CD4-positive, alpha-beta T cell (primary cell): ENCODE data around the gene ARHGAP33. TPM values are rescaled to one million over a fixed set of nuclear protein-coding genes. Genes with fewer than 3 reads are reported as not detected.

Experiments
- ATAC-seq: fragments of 200-7000 bp; cut with Tn5 transposase; one replicate; pipeline ENCODE4 v1.10.0; 2022; ENCODE audit warnings: mild to moderate bottlenecking; ENCODE audit not compliant: poor library complexity
- CTCF ChIA-PET: fragments of 350-600 bp; sonication (Branson Sonifier 250); formaldehyde crosslinking; loops from one replicate; lab custom pipeline; 2021; ENCODE audit warnings: antibody characterized with exemption, inconsistent platforms; lab: Charles Lee
- POLR2A ChIA-PET: fragments of 350-600 bp; sonication (Branson Sonifier 250); formaldehyde crosslinking; loops from one replicate; lab custom pipeline; 2021; ENCODE audit warnings: antibody characterized with exemption, inconsistent platforms; lab: Charles Lee
- DNase-seq, 14 experiments: peaks; one replicate each; pipeline ENCODE4 v3.0.0-alpha.2; 2013 to 2020; ENCODE audit warnings: mixed read lengths in 2 of 14
- H3K27ac ChIP-seq, 2 donors: one replicate each; pipeline versions ENCODE4 v1.5.1 to v1.7.0; 2013; ENCODE audit warnings: low read length in 2 of 2, low read depth in 1 of 2, mild to moderate bottlenecking in 1 of 2
- H3K27me3 ChIP-seq, 2 experiments: 1 replicate in 1 of 2; 2 replicates in 1 of 2; pipeline versions ENCODE4 v1.6.1 to v1.7.0; 2013; ENCODE audit warnings: low read length in 2 of 2, control low read depth in 1 of 2, mild to moderate bottlenecking in 1 of 2, moderate library complexity in 1 of 2; ENCODE audit not compliant: insufficient read depth in 2 of 2, control insufficient read depth in 1 of 2
- H3K36me3 ChIP-seq: one replicate; pipeline ENCODE4 v1.6.1; 2013; ENCODE audit warnings: low read length, control low read depth; ENCODE audit not compliant: insufficient read depth
- H3K4me1 ChIP-seq: one replicate; pipeline ENCODE4 v1.6.1; 2013; ENCODE audit warnings: low read length, control low read depth; ENCODE audit not compliant: insufficient read depth
- H3K4me3 ChIP-seq: one replicate; pipeline ENCODE4 v1.5.1; 2013; ENCODE audit warnings: mild to moderate bottlenecking, low read length, moderate library complexity
- H3K9me3 ChIP-seq, 2 experiments: 1 replicate in 1 of 2; 2 replicates in 1 of 2; pipeline versions ENCODE4 v1.6.1 to v1.7.0; 2013; ENCODE audit warnings: low read length in 2 of 2, mild to moderate bottlenecking in 2 of 2, control low read depth in 1 of 2, moderate library complexity in 1 of 2; ENCODE audit not compliant: control insufficient read depth in 1 of 2, insufficient read depth in 1 of 2
- H3K27ac Mint-ChIP-seq: one replicate; pipeline ENCODE4 v1.8.0; 2020; ENCODE audit warnings: mixed read lengths
- H3K27me3 Mint-ChIP-seq: one replicate; pipeline ENCODE4 v1.8.0; 2021; ENCODE audit warnings: mixed read lengths
- H3K36me3 Mint-ChIP-seq: one replicate; pipeline ENCODE4 v1.8.0; 2021; ENCODE audit warnings: low read depth, mixed read lengths
- H3K4me1 Mint-ChIP-seq: one replicate; pipeline ENCODE4 v1.8.0; 2021; ENCODE audit warnings: low read depth, mixed read lengths
- H3K4me3 Mint-ChIP-seq: one replicate; pipeline ENCODE4 v1.8.0; 2020; ENCODE audit warnings: mild to moderate bottlenecking, mixed read lengths
- H3K9me3 Mint-ChIP-seq: one replicate; pipeline ENCODE4 v1.8.0; 2020; ENCODE audit warnings: mixed read lengths
- intact Hi-C, 2 experiments: fragments of 100-400 bp; cut with DNase I in 1 of 2; cut with micrococcal nuclease in 1 of 2; formaldehyde crosslinking; loops; one replicate each; pipeline versions ENCODE4 v1.15.1 to v1.9.0; 2023 to 2025; cut with DNase I, micrococcal nuclease
- total RNA-seq, 174 experiments: library from RNA in 2 of 174; stranded (reverse) in 2 of 174; gene quantifications; one replicate each; pipeline ENCODE4 v1.2.3 and lab custom pipeline; 2021 to 2026
- TF ChIP-seq, protein P1 (sequence below): fragments of 200-600 bp; IDR thresholded peaks from one replicate; pipeline ENCODE4 v1.8.0; 2022; ENCODE audit warnings: antibody characterized with exemption, mild to moderate bottlenecking

The ARHGAP33 gene
- total RNA-seq, 2 experiments from 2014 or later, result 16.4 to 19.5 TPM

DNA sequence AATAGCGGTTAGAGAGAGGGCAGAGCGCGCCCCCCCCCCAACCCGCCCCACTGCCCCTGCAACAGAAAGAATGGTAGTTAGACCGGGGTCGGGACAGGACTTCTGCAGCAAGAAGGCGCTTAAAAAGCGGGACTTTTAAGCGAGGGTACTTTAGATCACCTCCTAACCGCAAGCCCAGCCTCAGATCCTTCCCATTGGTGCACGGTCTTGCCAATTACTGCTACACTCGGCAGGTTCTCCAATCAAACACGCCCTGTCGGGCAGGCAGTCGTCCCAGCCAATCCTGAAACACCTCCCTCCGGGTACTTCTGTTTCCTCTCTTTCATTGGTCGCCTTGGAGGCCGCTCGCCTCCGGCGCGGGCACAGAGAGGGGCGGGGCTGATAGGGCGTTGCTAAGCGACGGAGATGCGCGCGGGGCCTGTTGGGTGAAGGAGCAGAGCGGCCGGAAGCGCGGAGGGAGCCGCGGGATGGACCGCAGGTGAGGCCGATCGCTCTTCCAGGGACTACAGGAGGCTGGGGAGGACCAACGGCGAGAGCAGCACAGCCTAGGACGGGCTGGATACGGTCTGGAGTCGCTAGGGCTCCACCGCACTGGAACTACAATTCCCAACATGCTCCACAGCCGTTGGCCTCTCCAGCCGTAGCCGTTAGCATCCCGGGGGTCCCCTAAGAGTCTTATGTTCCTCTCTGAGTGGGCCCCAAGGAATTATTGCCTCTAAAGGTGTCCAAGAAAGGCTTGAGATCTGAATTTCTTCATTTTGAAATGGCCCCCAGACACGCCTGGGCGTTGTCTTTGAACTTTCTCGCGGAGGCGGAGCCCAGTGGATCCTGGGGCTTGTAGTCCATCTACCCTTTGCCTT is 17.4 kb upstream of the ARHGAP33 start, which contains the start of gene PROSER3:
TSS of gene PROSER3 (plus strand) at position 428 of the 860 bp plus-strand sequence. CDS start at position 468, 40 bp downstream.
- peak; percentile 95 to 100 (median 98) for DNase-seq
- ChIA-PET CTCF (no interaction called here), POLR2A (interaction anchor here (1.0 to 1.3 kb wide), 5 partner anchors 10 to 18 kb away, joined by 3 to 12 read pairs (median 3); partner anchors contain the start of genes LIN37 and U2AF1L4)
- H3K36me3 Mint-ChIP-seq, result peaks cover 44% of the 10 kb centered on the region
- H3K27ac ChIP-seq, result peak within 1 kb of the TSS; percentile 61 to 97
- H3K27me3 ChIP-seq, result peaks cover 0 to 2% of the 10 kb centered on the region in 2 experiments
- peak within 1 kb of the TSS; percentile 81 for H3K4me3 ChIP-seq
- TF ChIP-seq, protein P1, sequence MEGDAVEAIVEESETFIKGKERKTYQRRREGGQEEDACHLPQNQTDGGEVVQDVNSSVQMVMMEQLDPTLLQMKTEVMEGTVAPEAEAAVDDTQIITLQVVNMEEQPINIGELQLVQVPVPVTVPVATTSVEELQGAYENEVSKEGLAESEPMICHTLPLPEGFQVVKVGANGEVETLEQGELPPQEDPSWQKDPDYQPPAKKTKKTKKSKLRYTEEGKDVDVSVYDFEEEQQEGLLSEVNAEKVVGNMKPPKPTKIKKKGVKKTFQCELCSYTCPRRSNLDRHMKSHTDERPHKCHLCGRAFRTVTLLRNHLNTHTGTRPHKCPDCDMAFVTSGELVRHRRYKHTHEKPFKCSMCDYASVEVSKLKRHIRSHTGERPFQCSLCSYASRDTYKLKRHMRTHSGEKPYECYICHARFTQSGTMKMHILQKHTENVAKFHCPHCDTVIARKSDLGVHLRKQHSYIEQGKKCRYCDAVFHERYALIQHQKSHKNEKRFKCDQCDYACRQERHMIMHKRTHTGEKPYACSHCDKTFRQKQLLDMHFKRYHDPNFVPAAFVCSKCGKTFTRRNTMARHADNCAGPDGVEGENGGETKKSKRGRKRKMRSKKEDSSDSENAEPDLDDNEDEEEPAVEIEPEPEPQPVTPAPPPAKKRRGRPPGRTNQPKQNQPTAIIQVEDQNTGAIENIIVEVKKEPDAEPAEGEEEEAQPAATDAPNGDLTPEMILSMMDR, result no peak
- H3K27me3 Mint-ChIP-seq, result peaks cover 15% of the 10 kb centered on the region
- peak within 1 kb of the TSS; percentile 88 for H3K27ac Mint-ChIP-seq
- H3K4me3 Mint-ChIP-seq, result peak within 1 kb of the TSS; percentile 99
- no peaks in the 10 kb centered on the region for H3K9me3 Mint-ChIP-seq
- peaks cover 43% of the 10 kb centered on the region for H3K4me1 ChIP-seq
- peaks cover 35% of the 10 kb centered on the region for H3K36me3 ChIP-seq
- no peaks in the 10 kb centered on the region for H3K9me3 ChIP-seq
- intact Hi-C loops, result loop anchor here (1.0 to 10.0 kb wide), 8 partner anchors 10 to 927 kb away; partner anchors contain the start of genes ARHGAP33 (in 2 of the 2), LIN37 (in 2 of the 2), COX6B1 (in 1 of the 2) and ETV2 (in 1 of the 2)
- H3K4me1 Mint-ChIP-seq, result peaks cover 41% of the 10 kb centered on the region
- ATAC-seq, result peak; percentile 96

DNA sequence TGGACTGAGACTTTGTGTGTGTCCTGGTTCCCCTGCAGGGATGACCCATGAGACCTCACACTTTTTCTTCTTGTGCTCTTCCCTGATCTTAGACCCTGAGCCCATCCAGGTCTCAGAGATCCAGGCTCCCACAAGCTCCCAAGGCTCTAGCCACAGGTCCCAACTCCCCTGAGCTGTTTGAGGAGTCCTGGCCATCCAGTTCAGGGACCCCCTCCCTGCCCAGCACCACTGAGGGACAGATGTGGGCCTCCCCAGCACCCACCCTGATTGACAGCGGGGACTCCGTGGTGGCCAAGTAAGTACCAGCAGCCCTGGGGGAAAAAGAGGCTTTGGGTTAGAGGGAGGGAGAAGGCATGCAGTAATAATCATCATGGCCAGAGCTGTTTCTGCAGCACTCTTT is 15.7 kb upstream of the ARHGAP33 start:
- ChIA-PET CTCF (no interaction called here), POLR2A (interaction anchor here (1.4 to 1.6 kb wide), 2 partner anchors 12 to 13 kb away, joined by 3 to 4 read pairs; partner anchors contain the start of gene LIN37)
- no peaks in the 10 kb centered on the region for H3K9me3 Mint-ChIP-seq
- Histone ChIP-seq H3K4me3 (no peak overlapping the region), H3K9me3 (no peaks in the 10 kb centered on the region), H3K36me3 (peaks cover 24% of the 10 kb centered on the region), H3K4me1 (peaks cover 43% of the 10 kb centered on the region), H3K27me3 (peaks cover 0 to 2% of the 10 kb centered on the region in 2 experiments), H3K27ac (no peak overlapping the region)
- intact Hi-C loops, result loop anchor here (2.0 to 10.0 kb wide), 6 partner anchors 15 to 925 kb away; partner anchors contain the start of genes ARHGAP33 (in 2 of the 2), COX6B1 (in 1 of the 2), ETV2 (in 1 of the 2) and KMT2B (in 1 of the 2)
- peak in 1 of 14 experiments; percentile 21 for DNase-seq
- TF ChIP-seq, protein P1, result no peak
- peak overlapping the region; percentile 51 for H3K27ac Mint-ChIP-seq
- H3K4me3 Mint-ChIP-seq, result peak overlapping the region; percentile 99
- ATAC-seq, result no peak
- peaks cover 14% of the 10 kb centered on the region for H3K27me3 Mint-ChIP-seq
- peaks cover 29% of the 10 kb centered on the region for H3K36me3 Mint-ChIP-seq
- peaks cover 35% of the 10 kb centered on the region for H3K4me1 Mint-ChIP-seq

DNA sequence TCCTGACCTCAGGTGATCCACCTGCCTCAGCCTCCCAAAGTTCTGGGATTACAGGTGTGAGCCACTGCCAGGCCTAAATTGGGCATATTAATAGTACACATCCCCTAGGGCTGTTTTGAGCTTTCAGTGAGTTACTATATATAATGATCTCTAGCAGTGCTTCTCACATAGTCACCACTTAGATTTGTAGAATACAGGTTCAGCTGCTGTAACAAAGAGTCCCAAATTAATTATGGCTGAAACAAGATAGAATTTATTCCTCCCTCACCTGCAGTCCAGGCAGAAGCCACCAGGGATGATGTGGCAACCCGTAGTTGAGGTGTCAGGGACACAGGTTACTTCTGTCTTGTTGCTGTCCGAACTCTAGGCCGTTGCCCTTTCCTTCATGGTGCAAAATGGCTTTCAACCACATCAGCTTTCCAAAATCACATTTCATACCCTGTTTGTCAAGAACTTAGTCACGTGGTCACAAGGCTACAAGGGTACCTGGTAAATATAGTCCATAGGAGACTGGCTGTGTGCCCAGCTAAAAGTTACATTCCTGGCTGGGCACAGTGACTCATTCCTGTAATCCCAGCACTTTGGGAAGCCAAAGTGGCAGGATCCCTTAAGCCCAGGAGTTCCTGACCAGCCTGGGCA is 14.5 kb upstream of the ARHGAP33 start:
- no peak overlapping the region for H3K4me3 Mint-ChIP-seq
- peaks cover 32% of the 10 kb centered on the region for H3K36me3 Mint-ChIP-seq
- ChIA-PET POLR2A (interaction anchor here (1.4 to 1.6 kb wide), 2 partner anchors 11 to 13 kb away, joined by 3 to 4 read pairs; partner anchors contain the start of gene LIN37), CTCF (no interaction called here)
- H3K4me1 Mint-ChIP-seq, result peaks cover 28% of the 10 kb centered on the region
- peaks cover 8% of the 10 kb centered on the region for H3K27me3 Mint-ChIP-seq
- Histone ChIP-seq H3K4me1 (peaks cover 36% of the 10 kb centered on the region), H3K27me3 (peaks cover 0 to 2% of the 10 kb centered on the region in 2 experiments), H3K4me3 (no peak overlapping the region), H3K36me3 (peaks cover 34% of the 10 kb centered on the region), H3K9me3 (no peaks in the 10 kb centered on the region), H3K27ac (no peak overlapping the region)
- H3K27ac Mint-ChIP-seq, result no peak overlapping the region
- ATAC-seq (no peak), DNase-seq (no peak)
- TF ChIP-seq, protein P1, result no peak
- intact Hi-C loops, result no loop called here
- no peaks in the 10 kb centered on the region for H3K9me3 Mint-ChIP-seq
